ENCODE results near the gene MAN1C1. TPM values are rescaled to one million over a fixed set of nuclear protein-coding genes. Genes with fewer than 3 reads are reported as not detected.

Gene MAN1C1
- total RNA-seq, 1 experiment from 2014 or later: 1.2 TPM

DNA sequence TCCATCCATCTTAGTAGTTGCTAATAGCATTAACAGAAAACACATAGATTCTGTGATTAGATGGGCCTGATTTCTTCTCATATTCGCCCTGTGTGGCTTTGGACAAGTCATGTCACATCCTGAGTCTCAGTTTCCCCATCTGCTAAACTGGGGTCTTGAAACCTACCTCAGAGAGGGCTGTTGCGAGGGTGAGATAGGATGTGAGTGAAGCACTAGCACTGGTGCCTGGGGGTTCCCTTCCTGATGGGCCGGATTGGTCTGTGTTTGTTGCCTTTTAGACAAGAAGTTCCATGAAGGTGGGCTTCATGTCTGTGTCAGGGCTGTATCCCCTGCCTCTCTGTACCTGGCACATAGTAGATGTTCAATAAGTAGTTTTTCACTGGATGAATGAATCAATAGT is 3.5 kb upstream of the MAN1C1 start:
- CTCF ChIA-PET: no interaction called here
- POLR2A ChIA-PET: no interaction called here
- Histone ChIP-seq H3K79me2 (ENCODE audit: insufficient read depth, low read length) (no peaks in the 10 kb centered on the region), H3K4me3 (replicated peaks in 1 of 2; ENCODE audit: low read depth in 1 of 2, low read length in 2 of 2) (no peak overlapping the region), H3K4me2 (ENCODE audit: low read length) (no peak overlapping the region), H3K27me3 (ENCODE audit: insufficient read depth, low read length) (peaks cover 11% of the 10 kb centered on the region; the same call in 1 of the 2 replicates), H2AFZ (ENCODE audit: low read depth, low read length, poor library complexity, severe bottlenecking) (no peak overlapping the region), H3K9ac (ENCODE audit: low read length) (no peak overlapping the region), H3K9me2 (ENCODE audit: insufficient read depth) (no peaks in the 10 kb centered on the region), H3K4me1 (ENCODE audit: control insufficient read depth in 1 of 2, insufficient read depth in 2 of 2, low read length in 2 of 2) (peaks cover 5 to 21% of the 10 kb centered on the region in 2 experiments; a peak in 3 of 4 replicates), H3K27ac (ENCODE audit: low read depth, low read length) (no peak overlapping the region), H3K9me3 (ENCODE audit: control insufficient read depth in 1 of 2, insufficient read depth in 1 of 2, low read depth in 1 of 2, low read length in 2 of 2) (no peaks in the 10 kb centered on the region), H4K20me1 (ENCODE audit: insufficient read depth) (no peaks in the 10 kb centered on the region), H3K36me3 (ENCODE audit: control insufficient read depth in 1 of 2, insufficient read depth in 2 of 2, low read length in 2 of 2) (no peaks in the 10 kb centered on the region)
- no TSS peak for BruUV-seq (replicated peaks)
- no peak for ATAC-seq
- RAD21 ChIA-PET (ENCODE audit: low non-redundant PET in 1 of 2, low total read pairs in 2 of 2, uncharacterized antibody in 2 of 2, unreplicated experiment in 2 of 2): no interaction called here
- DNase-seq (ENCODE audit: low read depth, low spot score): no peak
- intact Hi-C loops (cut with micrococcal nuclease): no loop called here
- TF ChIP-seq YY1 (IDR thresholded peaks at IDR 0.05; ENCODE audit: extremely low read depth, insufficient replicate concordance, low read depth, low read length): no peak
- TF ChIP-seq CEBPB (IDR thresholded peaks at IDR 0.05; ENCODE audit: low read depth): no peak
- TF ChIP-seq EZH2phosphoT487 (IDR thresholded peaks at IDR 0.05; ENCODE audit: borderline replicate concordance): no peak
- no peak for TF ChIP-seq ELF1 (IDR thresholded peaks at IDR 0.05; ENCODE audit: borderline replicate concordance, low read depth)
- TF ChIP-seq POLR2AphosphoS5 (IDR thresholded peaks at IDR 0.05; ENCODE audit: low read depth, low read length): no peak

DNA sequence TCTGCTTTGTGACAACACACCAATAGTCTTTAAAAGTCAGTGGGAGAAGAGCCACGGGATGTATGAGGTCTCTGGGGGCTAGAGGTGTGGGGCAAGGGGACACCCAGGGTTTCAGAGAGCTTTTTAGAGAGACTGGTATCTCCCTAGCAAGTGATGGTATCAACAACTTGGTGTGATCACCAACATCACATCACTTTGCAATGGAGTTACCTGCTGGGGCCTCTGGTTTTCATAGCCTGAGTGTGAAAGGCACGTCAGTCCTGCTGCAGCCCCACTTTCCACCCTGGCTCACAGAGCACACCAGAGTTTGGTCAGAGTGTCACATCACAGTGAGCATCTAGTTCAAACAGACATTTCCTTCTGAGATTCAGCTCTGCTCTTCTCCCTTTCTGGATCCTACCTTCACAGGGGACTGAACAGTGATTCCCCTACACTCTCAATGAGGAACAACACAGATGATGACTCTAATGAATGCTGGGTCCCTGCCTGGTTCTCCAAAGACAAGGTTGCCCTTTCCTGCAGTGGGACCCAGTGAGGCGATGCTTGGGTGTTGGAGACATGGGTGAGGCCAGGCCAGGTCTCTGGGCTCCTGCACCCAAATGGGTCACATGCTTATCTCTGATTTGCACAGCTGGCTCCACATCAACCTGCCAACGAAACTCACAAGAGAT is 2.0 kb upstream of the MAN1C1 start:
- Histone ChIP-seq H3K9ac (ENCODE audit: low read length) (no peak overlapping the region), H3K27me3 (ENCODE audit: insufficient read depth, low read length) (peaks cover 15% of the 10 kb centered on the region; the same call in 1 of the 2 replicates), H3K4me1 (ENCODE audit: control insufficient read depth in 1 of 2, insufficient read depth in 2 of 2, low read length in 2 of 2) (peaks cover 5 to 18% of the 10 kb centered on the region in 2 experiments; a peak in 3 of 4 replicates), H3K4me2 (ENCODE audit: low read length) (no peak overlapping the region), H3K79me2 (ENCODE audit: insufficient read depth, low read length) (no peaks in the 10 kb centered on the region), H3K4me3 (replicated peaks in 1 of 2; ENCODE audit: low read depth in 1 of 2, low read length in 2 of 2) (no peak overlapping the region), H2AFZ (ENCODE audit: low read depth, low read length, poor library complexity, severe bottlenecking) (no peak overlapping the region), H3K9me2 (ENCODE audit: insufficient read depth) (no peaks in the 10 kb centered on the region), H3K36me3 (ENCODE audit: control insufficient read depth in 1 of 2, insufficient read depth in 2 of 2, low read length in 2 of 2) (no peaks in the 10 kb centered on the region), H4K20me1 (ENCODE audit: insufficient read depth) (no peaks in the 10 kb centered on the region), H3K9me3 (ENCODE audit: control insufficient read depth in 1 of 2, insufficient read depth in 1 of 2, low read depth in 1 of 2, low read length in 2 of 2) (no peaks in the 10 kb centered on the region), H3K27ac (ENCODE audit: low read depth, low read length) (no peak overlapping the region)
- ChIA-PET POLR2A (no interaction called here), RAD21 (ENCODE audit: low non-redundant PET in 1 of 2, low total read pairs in 2 of 2, uncharacterized antibody in 2 of 2, unreplicated experiment in 2 of 2) (no interaction called here), CTCF (no interaction called here)
- no peak for ATAC-seq
- no TSS peak for BruUV-seq (replicated peaks)
- intact Hi-C loops (cut with micrococcal nuclease): loop anchor here (5.0 kb wide), 1 partner anchor 183 kb away; no protein-coding TSS in a partner anchor
- TF ChIP-seq ZFX (IDR thresholded peaks at IDR 0.05) (no peak), EGR1 (IDR thresholded peaks at IDR 0.05; ENCODE audit: low read depth) (no peak), JUND (IDR thresholded peaks at IDR 0.05) (no peak), TCF7L2 (IDR thresholded peaks at IDR 0.05; ENCODE audit: borderline replicate concordance, extremely low read depth, insufficient read depth, insufficient read length) (no peak), CBX3 (IDR thresholded peaks at IDR 0.05; ENCODE audit: low read depth) (no peak), ZNF274 (IDR thresholded peaks at IDR 0.05; ENCODE audit: low read depth, low read length) (no peak), EZH2phosphoT487 (IDR thresholded peaks at IDR 0.05; ENCODE audit: borderline replicate concordance) (no peak)
- TF ChIP-seq, protein P1, sequence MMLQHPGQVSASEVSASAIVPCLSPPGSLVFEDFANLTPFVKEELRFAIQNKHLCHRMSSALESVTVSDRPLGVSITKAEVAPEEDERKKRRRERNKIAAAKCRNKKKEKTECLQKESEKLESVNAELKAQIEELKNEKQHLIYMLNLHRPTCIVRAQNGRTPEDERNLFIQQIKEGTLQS (IDR thresholded peaks at IDR 0.05): no peak
- TF ChIP-seq, protein P2, sequence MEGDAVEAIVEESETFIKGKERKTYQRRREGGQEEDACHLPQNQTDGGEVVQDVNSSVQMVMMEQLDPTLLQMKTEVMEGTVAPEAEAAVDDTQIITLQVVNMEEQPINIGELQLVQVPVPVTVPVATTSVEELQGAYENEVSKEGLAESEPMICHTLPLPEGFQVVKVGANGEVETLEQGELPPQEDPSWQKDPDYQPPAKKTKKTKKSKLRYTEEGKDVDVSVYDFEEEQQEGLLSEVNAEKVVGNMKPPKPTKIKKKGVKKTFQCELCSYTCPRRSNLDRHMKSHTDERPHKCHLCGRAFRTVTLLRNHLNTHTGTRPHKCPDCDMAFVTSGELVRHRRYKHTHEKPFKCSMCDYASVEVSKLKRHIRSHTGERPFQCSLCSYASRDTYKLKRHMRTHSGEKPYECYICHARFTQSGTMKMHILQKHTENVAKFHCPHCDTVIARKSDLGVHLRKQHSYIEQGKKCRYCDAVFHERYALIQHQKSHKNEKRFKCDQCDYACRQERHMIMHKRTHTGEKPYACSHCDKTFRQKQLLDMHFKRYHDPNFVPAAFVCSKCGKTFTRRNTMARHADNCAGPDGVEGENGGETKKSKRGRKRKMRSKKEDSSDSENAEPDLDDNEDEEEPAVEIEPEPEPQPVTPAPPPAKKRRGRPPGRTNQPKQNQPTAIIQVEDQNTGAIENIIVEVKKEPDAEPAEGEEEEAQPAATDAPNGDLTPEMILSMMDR (IDR thresholded peaks at IDR 0.05 in 2 of 3, conservative IDR thresholded peaks at IDR 0.05 in 1 of 3; ENCODE audit: borderline replicate concordance in 1 of 3, insufficient read depth in 1 of 3, low read depth in 2 of 3, low read length in 2 of 3): no peak
- TF ChIP-seq, protein P3, sequence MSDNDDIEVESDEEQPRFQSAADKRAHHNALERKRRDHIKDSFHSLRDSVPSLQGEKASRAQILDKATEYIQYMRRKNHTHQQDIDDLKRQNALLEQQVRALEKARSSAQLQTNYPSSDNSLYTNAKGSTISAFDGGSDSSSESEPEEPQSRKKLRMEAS (IDR thresholded peaks at IDR 0.05): no peak
- DNase-seq (ENCODE audit: low read depth, low spot score): no peak

Data from HCT116 (cell line).